ENCODE data around the gene NUP210L.

GRCh38 chr1:153987621-153988020 lies 167.3 kb downstream of the NUP210L start:
- TF ChIP-seq POLR2AphosphoS5 (IDR thresholded peaks at IDR 0.05; ENCODE audit: low read depth) (no peak), EZH2 (IDR thresholded peaks at IDR 0.05; ENCODE audit: low read depth, unreplicated experiment) (no peak)
